Stomach (tissue), 4 donors: ENCODE measurements around the gene TCHP.

Experiments
- CTCF ChIP-seq, 7 experiments: fragments of 450-650 bp in 4 of 7; fragments of 200-600 bp in 3 of 7; sonication (generic) in 3 of 7; IDR thresholded peaks; one replicate each; pipeline ENCODE4 v1.5.1; 2016 to 2019; ENCODE audit warnings: antibody characterized with exemption in 7 of 7, control low read depth in 2 of 7, mild to moderate bottlenecking in 1 of 7
- POLR2AphosphoS5 ChIP-seq, 3 donors: sonication (generic); formaldehyde crosslinking; IDR thresholded peaks; one replicate each; pipeline ENCODE4 v1.6.1; 2016; ENCODE audit warnings: antibody characterized with exemption in 3 of 3

- no peak for TF ChIP-seq CTCF (IDR thresholded peaks at IDR 0.05)
- TF ChIP-seq POLR2AphosphoS5 (IDR thresholded peaks at IDR 0.05): no peak
Measured at GRCh38 chr12:109940339-109940923, 40.4 kb downstream of the TCHP start.
